Prostate gland (tissue), 2 donors: ENCODE data around the gene CD209.

Source experiments
- CTCF ChIP-seq, 4 experiments: fragments of 200-600 bp in 2 of 4; fragments of 450-650 bp in 2 of 4; sonication (generic) in 2 of 4; IDR thresholded peaks; 1 replicate in 3 of 4; 2 replicates in 1 of 4; pipeline ENCODE4 v1.5.1; 2016 to 2019; ENCODE audit warnings: antibody characterized with exemption in 4 of 4, mild to moderate bottlenecking in 2 of 4, moderate library complexity in 2 of 4
- POLR2A ChIP-seq: fragments of 450-650 bp; IDR thresholded peaks from one replicate; pipeline ENCODE4 v1.6.1; 2016; ENCODE audit warnings: antibody characterized with exemption, mild to moderate bottlenecking
- POLR2AphosphoS5 ChIP-seq: sonication (generic); formaldehyde crosslinking; IDR thresholded peaks from one replicate; pipeline ENCODE4 v1.6.1; 2017; ENCODE audit warnings: antibody characterized with exemption

DNA sequence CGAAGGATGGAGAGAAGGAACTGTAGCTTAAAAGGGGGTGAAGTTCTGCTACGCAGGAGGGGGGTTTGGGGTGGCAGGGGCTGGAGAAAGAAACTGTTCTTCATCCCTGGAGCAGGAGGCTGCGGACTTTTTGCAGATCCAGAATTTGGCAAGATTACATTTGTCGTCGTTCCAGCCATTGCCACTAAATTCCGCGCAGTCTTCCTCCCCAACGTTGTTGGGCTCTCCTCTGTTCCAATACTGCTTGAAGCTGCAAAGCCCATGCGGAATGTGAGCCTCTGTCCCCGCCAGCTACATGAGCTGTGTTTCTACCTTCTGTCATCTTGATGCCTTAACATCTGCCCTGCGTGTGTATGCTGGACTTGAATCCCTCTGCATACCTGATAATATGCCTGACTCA, 4.3 kb downstream of the CD209 start:
- TF ChIP-seq CTCF (IDR thresholded peaks at IDR 0.05) (no peak), POLR2AphosphoS5 (no peak), POLR2A (no peak)
